GM18498 (cell line): Measurements from ENCODE around the gene CAMK1G.

Experiments
- ATAC-seq: cut with Tn5 transposase; IDR thresholded peaks from one replicate; pipeline ENCODE4 v1.9.1; 2021; ENCODE audit warnings: mild to moderate bottlenecking, moderate library complexity; ENCODE audit not compliant: unreplicated experiment

CAMK1G gene

DNA sequence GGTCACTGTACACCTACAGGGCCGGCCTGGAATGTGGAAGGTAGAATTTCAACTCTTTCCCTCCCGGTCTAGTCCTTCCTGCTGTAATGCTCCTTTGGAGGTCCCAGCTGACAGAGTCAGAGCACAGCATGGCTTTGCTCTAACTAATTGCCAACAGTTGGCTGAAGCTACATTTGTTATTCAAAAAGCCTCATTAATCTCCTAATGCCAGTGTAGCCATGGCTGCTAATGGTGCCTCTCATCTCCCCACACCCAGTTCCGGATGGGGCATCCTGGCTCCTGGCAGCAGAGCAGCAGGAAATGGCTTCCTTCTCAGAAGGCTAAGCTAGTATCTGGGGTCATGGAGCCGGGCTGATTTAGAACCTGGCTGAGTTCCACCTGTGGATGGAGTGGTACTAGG, 18.7 kb upstream of the CAMK1G start:
- ATAC-seq = no peak

DNA sequence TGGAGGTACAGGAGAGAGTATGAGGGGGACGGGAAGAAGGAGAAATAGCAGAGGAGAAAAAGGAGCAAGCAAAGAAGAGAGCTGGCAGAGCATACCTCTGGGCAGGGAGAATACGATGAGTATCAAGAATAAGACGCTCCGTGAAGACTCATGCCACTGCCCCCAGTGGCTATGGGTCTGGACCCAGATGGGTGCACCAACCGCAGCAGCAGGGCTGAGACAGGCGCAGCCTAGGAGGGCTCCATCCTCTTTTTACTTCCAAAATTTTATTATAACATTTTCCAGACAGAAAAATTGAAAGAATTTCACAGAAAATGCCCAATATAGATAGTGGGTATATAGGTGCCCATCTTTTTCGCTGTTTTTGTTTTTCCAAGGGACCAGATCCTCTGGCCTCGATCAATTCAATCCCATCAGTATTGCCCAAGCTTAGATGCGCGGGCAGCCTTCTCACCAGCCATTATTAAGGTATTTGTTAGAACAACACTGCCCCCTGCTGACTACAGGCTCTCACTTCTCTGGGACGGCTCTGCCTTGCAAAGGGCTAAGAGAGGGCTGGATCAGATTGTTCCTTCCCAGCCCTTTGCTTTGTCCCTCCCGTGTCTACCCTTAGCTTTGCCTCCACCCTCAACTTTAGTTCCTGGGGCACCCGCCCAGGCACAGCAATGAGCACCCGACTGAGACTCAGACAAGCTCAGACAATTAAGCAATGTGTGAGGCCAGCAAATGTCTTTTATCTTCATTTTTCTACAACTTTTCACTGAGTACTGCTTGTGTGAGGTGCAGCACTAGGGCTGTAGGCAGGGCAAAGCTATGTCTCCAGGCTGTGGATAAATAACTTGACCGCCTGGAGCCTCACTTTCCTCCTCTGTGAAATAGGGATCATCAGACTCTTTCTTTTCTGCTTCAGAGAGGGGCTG, 17.5 kb upstream of the CAMK1G start:
- peak; percentile 90 for ATAC-seq

DNA sequence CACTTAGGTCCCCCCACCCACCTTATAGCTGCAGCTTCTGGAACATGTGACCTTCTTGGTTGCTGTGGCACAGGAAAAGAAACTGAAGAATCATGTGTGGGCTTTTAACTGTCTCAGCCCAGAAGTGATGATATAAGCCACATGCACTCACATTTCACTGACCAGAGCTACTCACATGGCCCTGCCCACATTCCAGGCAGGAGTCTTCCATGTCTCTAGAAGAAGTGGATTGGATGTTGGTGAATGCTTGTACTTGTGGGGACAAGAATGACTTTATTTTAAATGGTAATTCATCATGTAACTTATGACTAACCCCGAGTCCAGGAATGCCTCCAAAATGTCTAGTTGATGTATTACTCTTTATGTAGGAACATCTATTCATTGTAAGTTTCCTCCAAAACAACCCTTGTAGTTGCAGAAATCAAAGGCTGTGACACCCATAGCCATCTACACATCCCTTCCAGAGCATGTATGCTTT, 15.8 kb upstream of the CAMK1G start:
- ATAC-seq = no peak

DNA sequence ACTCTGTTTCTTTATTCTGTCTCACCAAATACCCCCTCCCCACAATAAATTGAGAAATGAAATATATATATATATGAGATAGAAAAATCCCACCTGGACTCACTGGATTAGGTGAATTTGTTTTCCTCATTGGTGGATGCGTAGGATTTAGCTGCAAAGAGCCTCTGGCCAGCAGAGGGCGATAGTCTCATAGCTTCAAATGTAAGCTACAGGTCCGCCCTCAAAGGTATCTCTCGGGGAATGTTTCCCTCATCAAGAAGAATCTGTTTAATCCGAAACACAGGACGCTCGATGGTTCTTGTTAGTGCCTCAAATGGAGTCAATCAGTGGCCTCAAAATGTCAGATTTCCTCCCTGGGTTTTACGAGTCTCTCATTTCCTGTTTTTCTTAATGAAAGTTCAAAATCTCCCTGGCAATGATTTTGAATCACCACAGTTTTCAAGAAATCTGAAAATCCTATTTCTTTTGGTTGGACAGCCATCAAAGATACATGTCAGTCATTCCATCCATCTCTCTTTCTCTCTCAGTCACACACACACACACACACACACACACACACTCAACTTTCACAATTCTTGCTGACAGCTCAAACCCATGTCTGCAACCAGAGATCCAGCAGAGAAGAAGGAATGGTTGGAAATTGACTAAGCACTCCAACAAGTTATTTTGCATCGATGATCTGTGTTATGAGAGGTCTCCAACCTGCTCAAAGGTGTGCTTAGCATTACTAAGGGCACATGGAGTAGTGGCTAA, 13.9 kb upstream of the CAMK1G start:
- no peak for ATAC-seq

DNA sequence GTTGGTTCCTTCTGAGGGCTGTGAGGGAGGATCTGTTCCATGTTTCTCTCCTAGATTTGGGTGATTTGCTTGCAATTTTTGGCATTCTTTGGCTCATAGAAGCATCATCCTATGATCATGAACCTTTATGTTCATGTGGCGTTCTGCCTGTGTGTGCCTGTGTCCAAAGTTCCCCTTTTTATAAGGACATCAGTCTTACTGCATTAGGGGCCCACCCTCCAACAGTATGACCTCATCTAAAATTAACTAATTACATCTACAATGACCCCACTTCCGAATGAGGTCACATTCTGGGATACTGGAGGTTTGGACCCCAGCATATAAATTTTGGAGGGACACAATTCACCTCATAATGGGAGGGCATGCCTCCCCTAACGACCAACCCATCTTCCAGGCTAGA, 12.8 kb upstream of the CAMK1G start:
- no peak for ATAC-seq

DNA sequence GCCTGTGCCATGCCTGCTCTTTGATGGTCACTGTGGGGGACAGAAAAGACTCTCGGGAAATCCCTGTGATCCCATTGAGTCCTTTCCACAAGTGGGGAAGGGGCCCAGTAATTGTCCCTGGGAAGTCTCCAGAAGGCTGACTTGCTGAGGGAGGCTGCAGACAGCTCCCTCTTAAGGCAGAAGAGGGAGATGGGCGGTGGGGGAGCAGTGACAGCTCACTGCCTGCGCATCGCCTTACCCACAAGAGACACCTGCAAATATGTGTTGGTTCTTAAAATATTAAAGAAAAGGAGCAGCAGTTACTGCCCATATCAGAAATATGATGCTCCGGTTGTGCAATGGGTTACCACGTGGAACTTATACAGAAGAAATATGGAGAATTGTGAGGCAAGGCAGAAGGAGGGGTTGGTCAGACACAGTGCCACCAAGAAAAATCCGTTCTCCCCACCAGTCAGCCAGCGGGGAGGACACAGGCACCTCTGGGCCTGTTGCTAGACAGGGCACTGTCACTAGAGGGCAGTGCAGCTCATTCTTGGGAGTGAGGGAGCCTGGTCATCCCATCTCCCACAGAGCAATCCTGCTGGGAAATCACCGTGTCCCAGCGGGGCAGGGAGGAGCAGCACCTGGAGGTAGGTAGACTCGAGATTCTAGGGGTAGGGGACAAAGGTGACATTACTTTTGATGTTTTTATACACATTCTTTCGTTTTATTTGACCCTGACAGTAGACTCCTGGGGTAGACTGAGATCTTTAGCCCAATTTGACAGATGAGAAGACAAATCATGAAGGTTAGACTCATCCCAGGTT, 6.9 kb upstream of the CAMK1G start:
- ATAC-seq = peak; percentile 83

DNA sequence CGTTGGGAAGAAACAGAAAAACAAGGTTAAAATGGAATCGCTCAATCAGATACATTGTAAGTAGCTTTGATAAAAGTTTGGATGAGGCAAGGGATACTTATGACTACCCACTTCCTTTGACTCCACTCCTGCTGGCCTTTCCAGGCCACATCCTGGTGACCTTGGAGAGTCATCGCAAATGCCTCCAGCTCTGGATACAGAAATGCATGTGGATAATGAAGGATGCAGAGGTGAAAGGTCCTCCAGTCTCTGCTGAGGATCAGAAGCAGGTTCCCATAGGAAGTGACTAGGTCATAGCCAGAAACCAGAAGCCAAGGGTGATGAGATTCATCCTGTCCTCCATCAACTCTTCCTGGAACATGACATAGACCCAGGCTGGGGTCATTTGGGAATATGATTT, 6.2 kb upstream of the CAMK1G start:
- no peak for ATAC-seq

DNA sequence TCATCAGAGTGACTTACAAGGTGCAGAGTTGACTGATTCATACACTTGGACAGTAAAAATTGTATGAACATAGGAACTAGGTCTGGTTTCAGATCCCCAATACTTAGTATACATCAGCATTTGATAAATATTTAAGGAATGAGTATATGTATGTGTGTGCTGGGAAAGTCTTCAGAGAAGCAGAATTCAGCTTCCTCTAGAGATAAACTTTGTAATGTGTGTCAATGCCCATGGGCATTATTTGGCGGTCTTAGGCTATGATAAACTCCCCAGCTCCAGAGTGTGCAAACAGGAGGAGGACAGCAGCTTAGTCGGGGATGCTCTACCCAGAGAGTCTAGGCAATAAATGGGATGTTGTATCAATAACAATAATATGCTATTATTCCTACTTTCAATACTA, 2.9 kb upstream of the CAMK1G start:
- no peak for ATAC-seq

DNA sequence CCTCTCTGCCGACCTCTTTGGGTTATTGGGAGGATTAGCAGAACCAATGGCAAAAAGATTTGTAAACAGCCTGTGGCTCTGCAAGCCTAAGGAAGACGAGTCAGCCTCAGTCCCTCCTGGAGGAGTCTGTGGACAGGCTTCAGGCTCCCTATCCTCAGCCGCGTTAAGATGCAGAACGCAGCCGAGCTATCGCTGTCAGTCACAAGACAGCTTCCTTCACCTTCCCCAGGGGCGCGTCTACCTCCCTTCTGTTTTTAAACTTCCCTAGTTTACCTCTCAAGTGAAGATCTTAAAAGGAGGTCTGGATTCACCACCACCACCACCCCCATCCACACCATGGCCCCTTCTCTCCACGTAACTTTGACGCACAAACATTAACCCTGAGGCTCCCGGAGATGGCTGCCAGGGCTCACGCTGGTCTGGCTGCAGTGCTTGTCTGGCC, 738 bp downstream of the CAMK1G start:
- no peak for ATAC-seq

DNA sequence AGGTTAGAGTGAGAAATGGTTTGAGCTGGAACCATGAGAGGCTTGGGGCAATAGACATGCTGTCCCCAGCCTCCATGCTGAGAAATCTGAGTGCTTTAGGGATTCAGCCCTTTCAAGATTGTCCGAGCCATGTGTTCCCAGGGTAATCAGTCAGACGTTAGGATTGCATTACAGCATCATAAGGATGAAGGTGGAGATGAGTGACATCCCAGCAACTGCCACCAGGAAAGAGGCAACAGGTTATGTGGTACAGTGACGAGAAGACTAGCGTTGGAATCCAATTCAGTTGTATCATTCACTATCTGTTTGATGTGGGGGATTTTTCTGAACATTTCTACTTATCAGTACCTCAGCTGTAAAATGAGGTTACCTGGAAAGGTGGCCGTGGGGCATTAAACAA, 1.7 kb downstream of the CAMK1G start:
- no peak for ATAC-seq

DNA sequence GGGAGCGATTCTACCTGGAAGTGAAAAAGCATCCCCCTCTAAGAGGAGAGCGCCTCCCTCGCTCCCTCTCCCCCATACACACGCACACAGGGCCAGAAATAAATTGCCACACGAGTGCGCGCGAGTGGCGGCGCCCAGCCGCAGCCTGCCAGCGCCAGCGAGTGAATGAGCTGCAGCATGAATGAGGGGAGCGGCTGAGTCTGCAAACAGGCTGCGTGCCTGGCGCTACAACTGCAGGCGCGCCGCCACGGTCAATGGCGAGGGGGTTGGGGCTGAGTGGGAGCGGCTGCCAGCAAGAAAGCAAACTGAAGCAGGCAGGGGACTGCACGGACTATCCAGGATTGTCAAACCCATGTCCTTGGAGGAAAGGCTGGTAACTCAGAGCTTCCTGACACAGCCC, 2.2 kb downstream of the CAMK1G start:
- ATAC-seq = no peak

DNA sequence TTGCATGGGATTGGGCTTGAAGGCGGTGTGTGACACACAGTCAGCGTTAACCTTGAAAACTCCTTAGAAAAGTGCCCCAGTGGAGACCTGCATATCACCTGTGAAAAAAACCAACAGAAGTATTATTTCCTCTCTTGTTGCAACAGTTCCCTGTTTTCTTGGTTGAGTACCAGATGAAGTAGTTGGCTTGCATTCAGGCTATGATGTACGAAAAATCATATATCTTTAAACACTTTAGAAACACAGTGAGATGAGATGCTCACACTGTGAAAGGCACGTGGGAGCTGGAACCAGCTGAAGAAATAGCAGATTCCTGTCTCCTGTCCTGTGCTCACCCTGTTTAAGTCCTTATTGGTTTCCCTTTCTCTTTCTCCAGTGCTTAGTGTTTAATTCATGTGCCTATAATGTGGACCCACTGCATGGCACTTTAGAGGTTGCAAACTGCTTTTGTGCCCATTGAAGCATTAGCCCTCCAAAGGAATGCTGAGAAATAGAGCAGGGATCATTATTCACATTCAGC, 2.8 kb downstream of the CAMK1G start:
- no peak for ATAC-seq

DNA sequence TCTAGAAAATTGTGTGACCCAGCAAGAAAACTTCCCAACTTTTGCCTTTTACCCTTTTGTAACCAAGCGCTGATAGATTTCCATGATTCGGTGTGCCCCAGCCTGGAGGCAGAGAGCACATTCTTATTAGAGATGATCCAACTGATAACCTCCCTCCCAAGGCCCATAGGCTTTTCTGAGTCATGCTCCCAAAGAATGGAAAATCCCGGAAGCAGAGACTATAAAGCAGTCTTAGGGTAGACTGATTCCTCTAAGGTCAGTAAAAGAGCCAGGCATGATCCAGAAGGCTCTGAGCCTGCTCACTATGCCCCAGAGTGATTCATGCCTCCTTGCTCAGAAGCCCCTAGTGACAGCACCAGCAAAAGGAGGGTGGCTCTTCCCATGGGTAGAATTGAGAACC, 4.3 kb downstream of the CAMK1G start:
- no peak for ATAC-seq

DNA sequence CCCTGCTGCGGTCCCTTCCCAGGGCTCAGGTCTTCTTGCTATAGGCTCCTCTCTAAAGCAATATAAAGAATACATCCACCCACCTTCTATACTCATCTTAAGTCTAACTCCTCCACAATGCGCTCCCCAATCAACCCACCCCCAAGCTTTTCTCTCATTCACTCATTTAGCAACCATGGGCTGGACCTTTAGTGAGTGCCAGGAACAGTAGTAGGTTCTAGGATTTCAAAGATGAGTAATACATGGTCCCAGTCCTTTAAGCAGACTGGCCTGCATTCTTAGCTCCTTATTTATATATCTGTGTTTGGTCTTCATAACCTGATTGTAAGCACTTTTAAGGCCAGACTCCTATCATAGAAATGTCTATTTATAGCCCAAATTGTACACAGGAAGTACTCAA, 5.9 kb downstream of the CAMK1G start:
- ATAC-seq = no peak

DNA sequence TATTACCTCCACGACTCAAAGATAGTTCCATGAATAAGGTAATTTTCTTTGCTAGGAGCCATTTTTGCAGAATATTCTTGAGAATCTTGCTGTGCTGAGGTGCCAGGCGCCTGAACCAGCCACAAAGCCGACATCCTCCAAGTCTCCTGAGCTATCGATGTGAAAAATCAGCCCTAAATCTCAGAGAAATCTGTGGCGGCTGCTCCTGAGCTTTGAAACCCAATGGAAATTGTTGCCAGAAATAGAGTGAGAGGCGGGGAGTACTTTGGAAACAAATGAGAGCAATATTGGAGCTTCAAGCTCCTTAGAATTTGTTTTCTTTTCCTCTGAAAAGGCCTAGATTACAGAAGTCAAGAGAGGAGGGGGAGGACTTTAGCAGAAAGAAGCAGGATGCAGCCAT, 6.3 kb downstream of the CAMK1G start:
- ATAC-seq = no peak

DNA sequence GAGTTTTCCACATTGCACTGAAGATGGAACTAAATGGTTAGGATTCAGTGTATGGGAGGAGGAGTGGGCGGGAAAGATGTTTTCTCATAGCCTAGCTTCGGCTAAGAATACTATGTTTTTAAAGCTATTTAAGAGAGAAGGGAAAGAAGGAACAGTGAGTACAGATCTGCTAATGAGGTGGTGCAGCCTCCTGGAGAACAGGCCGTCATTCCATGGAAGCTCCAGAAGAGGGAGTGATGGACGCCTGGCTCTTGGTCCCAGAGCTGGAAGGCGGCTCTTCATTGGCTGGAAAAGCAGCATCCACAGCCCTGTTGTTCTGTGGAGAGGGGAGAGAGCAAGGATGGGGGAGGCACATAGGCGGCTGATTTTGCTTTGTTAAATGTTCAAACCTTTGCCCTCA, 6.9 kb downstream of the CAMK1G start:
- ATAC-seq = no peak

DNA sequence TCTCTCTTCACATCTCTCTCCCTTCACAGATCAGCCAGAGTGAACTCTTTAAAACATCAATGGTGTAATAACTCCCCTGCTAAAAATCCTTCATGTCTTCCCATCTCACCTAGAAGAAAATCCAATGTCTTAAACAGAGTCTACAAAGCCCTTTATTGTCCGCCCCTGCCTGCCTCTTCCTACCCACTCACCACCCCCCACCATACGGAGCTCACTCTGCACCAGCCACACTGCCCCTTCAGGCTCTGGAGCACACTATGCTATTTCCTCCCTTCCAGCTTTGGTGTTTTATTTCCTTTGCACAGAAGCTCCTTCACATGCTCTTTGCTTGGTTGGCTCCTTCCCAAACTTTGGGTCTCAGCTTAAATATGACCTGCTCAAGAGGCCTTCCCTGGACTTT, 10.2 kb downstream of the CAMK1G start:
- ATAC-seq = no peak

DNA sequence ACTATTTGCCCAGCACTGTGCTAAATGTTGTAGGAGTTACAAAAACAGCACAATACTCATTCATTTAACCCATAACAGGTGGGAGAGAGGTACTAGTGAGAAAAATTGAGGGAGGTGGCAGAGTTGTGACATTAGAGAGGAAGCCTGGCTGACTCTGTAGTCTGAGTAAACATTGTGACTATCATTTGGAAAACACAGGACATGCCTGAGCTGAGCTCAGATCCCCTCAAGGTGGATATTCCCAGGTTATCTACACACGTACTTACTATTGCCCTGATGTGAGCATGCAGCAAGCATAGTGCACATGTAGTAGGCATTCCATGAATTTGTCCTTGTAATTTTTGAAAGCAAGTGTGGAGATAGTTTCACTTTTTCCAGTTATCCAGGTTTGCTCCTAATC, 10.9 kb downstream of the CAMK1G start:
- ATAC-seq = no peak

DNA sequence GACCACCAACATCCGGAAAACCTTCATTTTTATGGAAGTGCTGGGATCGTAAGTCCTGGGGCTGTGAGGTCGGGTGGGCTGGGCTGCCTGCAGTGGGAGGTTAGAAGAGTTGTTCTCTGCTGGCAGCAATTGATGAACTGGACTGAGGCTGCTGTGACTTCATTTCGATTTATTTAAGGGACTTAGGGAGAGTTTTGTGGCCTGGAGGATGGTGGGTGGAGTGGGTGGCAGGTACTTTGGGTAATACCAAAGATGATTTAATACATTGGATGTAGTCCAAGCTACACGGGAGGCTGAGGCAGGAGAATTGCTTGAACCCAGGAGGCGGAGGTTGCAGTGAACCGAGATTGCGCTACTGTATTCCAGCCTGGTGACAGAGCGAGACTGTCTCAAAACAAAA, 11.5 kb downstream of the CAMK1G start:
- no peak for ATAC-seq

DNA sequence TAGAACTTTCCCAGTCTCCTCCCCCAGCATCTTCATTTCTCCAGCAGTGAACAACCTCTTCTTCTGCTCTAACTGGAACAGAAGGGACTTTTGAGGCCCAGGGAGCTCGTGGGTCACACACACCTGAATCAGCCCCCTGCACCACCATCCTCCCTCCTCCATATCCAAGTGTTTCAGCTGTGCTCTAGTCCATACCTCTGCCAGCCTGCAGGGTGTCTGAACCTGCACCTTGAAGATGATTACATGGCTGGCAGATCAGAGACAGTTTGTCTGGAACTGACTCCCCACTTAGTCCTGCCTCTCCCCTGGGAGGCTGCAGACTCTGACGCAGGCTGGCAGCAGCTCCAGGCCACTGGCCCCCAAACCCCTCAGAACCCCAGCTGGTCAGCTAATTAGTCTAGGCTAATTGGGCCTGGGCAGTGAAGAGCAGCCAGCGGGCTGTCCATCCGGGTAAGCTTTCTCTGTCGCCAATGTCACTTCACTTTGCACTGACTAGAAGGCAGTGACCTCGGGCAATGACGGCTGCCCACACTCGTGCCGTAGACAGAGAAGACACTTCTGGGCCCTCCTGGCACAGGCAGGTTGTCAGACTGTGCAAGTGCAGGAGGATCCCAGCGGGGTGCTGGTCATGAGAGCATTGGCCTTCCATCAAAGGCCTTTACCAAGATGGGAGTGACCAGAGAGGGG, 12.2 kb downstream of the CAMK1G start:
- no peak for ATAC-seq
